Chondrocyte (in vitro differentiated cells): ENCODE measurements around the gene INPP4A. TPM values are rescaled to one million over a fixed set of nuclear protein-coding genes. Genes with fewer than 3 reads are reported as not detected.

Source experiments
- DNase-seq: peaks from one replicate; pipeline ENCODE4 v3.0.0; 2021; ENCODE audit warnings: mixed read lengths, low spot score
- H3K27ac Mint-ChIP-seq: one replicate; pipeline ENCODE4 v1.8.0; 2021; ENCODE audit warnings: mild to moderate bottlenecking, moderate library complexity, mixed read lengths; ENCODE audit not compliant: unreplicated experiment
- H3K27me3 Mint-ChIP-seq: 2 replicates; pipeline ENCODE4 v1.8.0; 2021; ENCODE audit warnings: low read depth, mixed read lengths
- H3K36me3 Mint-ChIP-seq: 2 replicates; pipeline ENCODE4 v1.8.0; 2021; ENCODE audit warnings: low read depth, mixed read lengths
- H3K4me1 Mint-ChIP-seq: 2 replicates; pipeline ENCODE4 v1.8.0; 2021; ENCODE audit warnings: low read depth, mild to moderate bottlenecking, mixed read lengths
- H3K4me3 Mint-ChIP-seq: one replicate; pipeline ENCODE4 v1.8.0; 2021; ENCODE audit warnings: mild to moderate bottlenecking, moderate library complexity, mixed read lengths; ENCODE audit not compliant: unreplicated experiment
- H3K9me3 Mint-ChIP-seq: 2 replicates; pipeline ENCODE4 v1.8.0; 2021; ENCODE audit warnings: low read depth, mixed read lengths
- CTCF ChIP-seq: fragments of 200-600 bp; sonication (generic); IDR thresholded peaks from 2 replicates; pipeline ENCODE4 v1.5.0; 2021; ENCODE audit warnings: antibody characterized with exemption, mild to moderate bottlenecking, moderate library complexity
- total RNA-seq: library from RNA; stranded (reverse); gene quantifications from 3 replicates; pipeline ENCODE4 v1.2.1, GENCODE V29; 2021

The INPP4A gene
- total RNA-seq, 1 donor from 2014 or later: 26.1 TPM

- H3K27me3 Mint-ChIP-seq: no peaks in the 10 kb centered on the region
- no peak overlapping the region for H3K4me3 Mint-ChIP-seq
- H3K36me3 Mint-ChIP-seq: no peaks in the 10 kb centered on the region
- no peak for TF ChIP-seq CTCF
- no peak for DNase-seq
- peaks cover 43% of the 10 kb centered on the region for H3K4me1 Mint-ChIP-seq
- no peaks in the 10 kb centered on the region for H3K9me3 Mint-ChIP-seq
- no peak overlapping the region for H3K27ac Mint-ChIP-seq
Observed at GRCh38 chr2:98463081-98463481, 18.4 kb downstream of the INPP4A start.

GRCh38 chr2:98463551-98463971, 18.9 kb downstream of the INPP4A start:
- Mint-ChIP-seq H3K4me3 (no peak overlapping the region), H3K27ac (no peak overlapping the region), H3K4me1 (peaks cover 39% of the 10 kb centered on the region), H3K9me3 (no peaks in the 10 kb centered on the region), H3K36me3 (no peaks in the 10 kb centered on the region), H3K27me3 (no peaks in the 10 kb centered on the region)
- no peak for DNase-seq
- no peak for TF ChIP-seq CTCF

GRCh38 chr2:98463988-98464771, 19.5 kb downstream of the INPP4A start:
- TF ChIP-seq CTCF: no peak
- no peaks in the 10 kb centered on the region for H3K27me3 Mint-ChIP-seq
- no peaks in the 10 kb centered on the region for H3K9me3 Mint-ChIP-seq
- H3K27ac Mint-ChIP-seq: no peak overlapping the region
- peaks cover 41% of the 10 kb centered on the region for H3K4me1 Mint-ChIP-seq
- no peaks in the 10 kb centered on the region for H3K36me3 Mint-ChIP-seq
- no peak for DNase-seq
- no peak overlapping the region for H3K4me3 Mint-ChIP-seq

- Mint-ChIP-seq H3K4me3 (no peak overlapping the region), H3K4me1 (peaks cover 43% of the 10 kb centered on the region), H3K27me3 (no peaks in the 10 kb centered on the region), H3K36me3 (no peaks in the 10 kb centered on the region), H3K9me3 (no peaks in the 10 kb centered on the region), H3K27ac (peak overlapping the region; percentile 0)
- DNase-seq: no peak
- TF ChIP-seq CTCF: no peak
Observed at GRCh38 chr2:98464772-98465310, 20.2 kb downstream of the INPP4A start.

- no peaks in the 10 kb centered on the region for H3K27me3 Mint-ChIP-seq
- TF ChIP-seq CTCF: no peak
- H3K27ac Mint-ChIP-seq: peak overlapping the region; percentile 82
- no peak for DNase-seq
- no peaks in the 10 kb centered on the region for H3K36me3 Mint-ChIP-seq
- no peak overlapping the region for H3K4me3 Mint-ChIP-seq
- H3K4me1 Mint-ChIP-seq: peaks cover 43% of the 10 kb centered on the region
- H3K9me3 Mint-ChIP-seq: no peaks in the 10 kb centered on the region
Observed at GRCh38 chr2:98465456-98466226, 21.0 kb downstream of the INPP4A start.
